Measurements from ENCODE around the gene FAM114A1.
"Not testable (repeated sequence)": the region's sequence is repeated elsewhere in the genome, so short reads cannot be mapped to it uniquely, and the experiment has no call there.

Gene FAM114A1

GRCh38 chr4:38905652-38906385 lies 38.2 kb downstream of the FAM114A1 start:
- no peak for DNase-seq

- DNase-seq: no peak
These were observed 40.2 kb downstream of the FAM114A1 start for GRCh38 chr4:38907696-38908270.

- DNase-seq: no peak
These were observed 41.4 kb downstream of the FAM114A1 start for GRCh38 chr4:38909015-38909414.

GRCh38 chr4:38911257-38911656 lies 43.7 kb downstream of the FAM114A1 start:
- no peak for DNase-seq

- no peak for DNase-seq
These were observed 47.2 kb downstream of the FAM114A1 start for GRCh38 chr4:38914854-38915253.

- not testable (repeated sequence) for DNase-seq
These were observed 48.7 kb downstream of the FAM114A1 start for GRCh38 chr4:38916267-38916666.

GRCh38 chr4:38917481-38918025 lies 49.9 kb downstream of the FAM114A1 start:
- no peak for DNase-seq

GRCh38 chr4:38919494-38919893 lies 51.9 kb downstream of the FAM114A1 start:
- no peak for DNase-seq

- DNase-seq: no peak
These were observed 52.6 kb downstream of the FAM114A1 start for GRCh38 chr4:38920186-38920585.

- DNase-seq: peak in 1 of 2 experiments; percentile 42
These were observed 53.1 kb downstream of the FAM114A1 start for GRCh38 chr4:38920677-38921076.

GRCh38 chr4:38921151-38921550 lies 53.5 kb downstream of the FAM114A1 start:
- no peak for DNase-seq

GRCh38 chr4:38923746-38924145 lies 56.1 kb downstream of the FAM114A1 start:
- DNase-seq: no peak

GRCh38 chr4:38924353-38924752 lies 56.7 kb downstream of the FAM114A1 start:
- no peak for DNase-seq

GRCh38 chr4:38925492-38926413 lies 58.1 kb downstream of the FAM114A1 start:
- no peak for DNase-seq

- DNase-seq: no peak
These were observed 59.3 kb downstream of the FAM114A1 start for GRCh38 chr4:38926896-38927295.

- no peak for DNase-seq
These were observed 61.0 kb downstream of the FAM114A1 start for GRCh38 chr4:38928568-38928967.

GRCh38 chr4:38928974-38929373 lies 61.4 kb downstream of the FAM114A1 start:
- DNase-seq: no peak

GRCh38 chr4:38930204-38930603 lies 62.6 kb downstream of the FAM114A1 start:
- DNase-seq: no peak

- DNase-seq: no peak
These were observed 63.1 kb downstream of the FAM114A1 start for GRCh38 chr4:38930707-38931106.

- DNase-seq: no peak
These were observed 63.5 kb downstream of the FAM114A1 start for GRCh38 chr4:38931125-38931524.

- DNase-seq: no peak
These were observed 67.9 kb downstream of the FAM114A1 start for GRCh38 chr4:38935391-38936073.

GRCh38 chr4:38939165-38939564 lies 71.6 kb downstream of the FAM114A1 start:
- no peak for DNase-seq

GRCh38 chr4:38940476-38940875 lies 72.9 kb downstream of the FAM114A1 start:
- no peak for DNase-seq

Measured in NCI-H2081 (cell line).